OCI-LY3 (cell line): ENCODE results near the gene PAX9.

ENCODE experiments used
- EZH2phosphoT487 ChIP-seq: fragments of 200-600 bp; shearing (Covaris generic); IDR thresholded peaks from 2 replicates; pipeline ENCODE4 v1.6.1; 2018; ENCODE audit warnings: antibody characterized with exemption, mixed run types, low read depth
- TF ChIP-seq, protein P1 (sequence below): fragments of 200-600, 300-600 bp; sonication (generic); IDR thresholded peaks from 2 replicates; pipeline ENCODE4 v1.5.1; 2014; ENCODE audit warnings: antibody characterized with exemption, low read length, low read depth

DNA sequence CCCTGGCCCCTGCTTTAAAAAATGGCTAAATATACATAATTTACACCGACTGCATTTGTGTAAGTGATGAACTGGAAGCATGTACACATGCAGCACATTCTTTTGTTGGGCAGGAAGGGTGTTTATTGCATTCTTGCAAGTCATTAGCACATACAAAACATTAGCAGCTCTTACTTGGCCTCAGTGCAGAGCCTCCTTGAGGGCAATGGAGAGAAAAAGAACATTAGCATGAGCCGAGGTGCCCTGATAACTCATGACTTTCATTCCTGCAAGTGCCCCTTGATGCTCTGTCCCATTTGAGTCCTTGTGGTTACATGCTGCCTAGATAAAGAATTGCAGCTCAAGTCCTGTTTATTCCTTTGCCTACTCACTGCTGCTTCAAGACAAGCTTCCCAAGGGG lies 61.9 kb downstream of the PAX9 start:
- TF ChIP-seq, protein P1, sequence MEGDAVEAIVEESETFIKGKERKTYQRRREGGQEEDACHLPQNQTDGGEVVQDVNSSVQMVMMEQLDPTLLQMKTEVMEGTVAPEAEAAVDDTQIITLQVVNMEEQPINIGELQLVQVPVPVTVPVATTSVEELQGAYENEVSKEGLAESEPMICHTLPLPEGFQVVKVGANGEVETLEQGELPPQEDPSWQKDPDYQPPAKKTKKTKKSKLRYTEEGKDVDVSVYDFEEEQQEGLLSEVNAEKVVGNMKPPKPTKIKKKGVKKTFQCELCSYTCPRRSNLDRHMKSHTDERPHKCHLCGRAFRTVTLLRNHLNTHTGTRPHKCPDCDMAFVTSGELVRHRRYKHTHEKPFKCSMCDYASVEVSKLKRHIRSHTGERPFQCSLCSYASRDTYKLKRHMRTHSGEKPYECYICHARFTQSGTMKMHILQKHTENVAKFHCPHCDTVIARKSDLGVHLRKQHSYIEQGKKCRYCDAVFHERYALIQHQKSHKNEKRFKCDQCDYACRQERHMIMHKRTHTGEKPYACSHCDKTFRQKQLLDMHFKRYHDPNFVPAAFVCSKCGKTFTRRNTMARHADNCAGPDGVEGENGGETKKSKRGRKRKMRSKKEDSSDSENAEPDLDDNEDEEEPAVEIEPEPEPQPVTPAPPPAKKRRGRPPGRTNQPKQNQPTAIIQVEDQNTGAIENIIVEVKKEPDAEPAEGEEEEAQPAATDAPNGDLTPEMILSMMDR, result no peak
- TF ChIP-seq EZH2phosphoT487, result no peak
